HG03175 (cell line): Measurements from ENCODE around the gene RERE.
A peak's percentile ranks its signal among the peaks of the same experiment; 100 is the strongest.

Source experiments
- ATAC-seq: cut with Tn5 transposase; IDR thresholded peaks from one replicate; pipeline ENCODE4 v1.9.1; 2021; ENCODE audit warnings: mild to moderate bottlenecking, moderate library complexity; ENCODE audit not compliant: unreplicated experiment

Gene RERE

DNA sequence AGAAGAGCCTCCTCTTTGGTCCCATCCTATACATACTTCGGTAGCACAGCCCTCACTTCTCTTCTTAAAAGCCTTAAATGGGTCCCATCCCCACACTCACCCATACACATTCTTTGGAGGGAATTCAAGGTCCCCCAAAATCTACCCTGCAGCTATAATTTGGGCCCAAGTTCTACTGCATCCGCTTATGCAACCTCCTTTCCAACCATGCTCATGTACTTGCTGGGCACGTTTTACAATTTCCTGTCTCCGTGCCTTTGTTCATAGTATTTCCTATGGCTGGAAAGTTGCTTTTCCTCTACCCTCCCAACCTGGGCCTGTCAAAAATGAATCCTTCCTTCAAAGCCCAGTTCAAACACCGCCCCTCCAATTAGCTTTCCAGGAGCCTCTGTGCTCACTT, 399.8 kb downstream of the RERE start:
- no peak for ATAC-seq

DNA sequence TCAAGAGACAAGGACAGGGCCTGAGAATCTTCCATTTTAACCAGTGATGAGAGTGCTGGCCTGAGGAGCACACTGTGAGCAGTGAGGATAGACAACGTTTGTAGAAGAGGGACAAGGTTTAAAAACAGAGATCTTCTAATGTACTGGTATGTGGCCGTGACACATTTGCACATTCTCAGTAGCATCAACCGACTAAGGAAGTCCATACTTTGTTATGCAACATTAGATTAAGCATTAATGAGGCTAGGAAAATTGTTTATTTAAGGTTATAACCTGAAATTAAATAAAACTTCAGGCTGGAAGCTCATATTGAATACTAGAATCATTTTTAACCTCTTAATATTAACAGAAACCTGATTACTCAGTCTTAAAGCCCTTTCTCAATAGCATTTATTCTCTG, 400.6 kb downstream of the RERE start:
- ATAC-seq, result no peak

DNA sequence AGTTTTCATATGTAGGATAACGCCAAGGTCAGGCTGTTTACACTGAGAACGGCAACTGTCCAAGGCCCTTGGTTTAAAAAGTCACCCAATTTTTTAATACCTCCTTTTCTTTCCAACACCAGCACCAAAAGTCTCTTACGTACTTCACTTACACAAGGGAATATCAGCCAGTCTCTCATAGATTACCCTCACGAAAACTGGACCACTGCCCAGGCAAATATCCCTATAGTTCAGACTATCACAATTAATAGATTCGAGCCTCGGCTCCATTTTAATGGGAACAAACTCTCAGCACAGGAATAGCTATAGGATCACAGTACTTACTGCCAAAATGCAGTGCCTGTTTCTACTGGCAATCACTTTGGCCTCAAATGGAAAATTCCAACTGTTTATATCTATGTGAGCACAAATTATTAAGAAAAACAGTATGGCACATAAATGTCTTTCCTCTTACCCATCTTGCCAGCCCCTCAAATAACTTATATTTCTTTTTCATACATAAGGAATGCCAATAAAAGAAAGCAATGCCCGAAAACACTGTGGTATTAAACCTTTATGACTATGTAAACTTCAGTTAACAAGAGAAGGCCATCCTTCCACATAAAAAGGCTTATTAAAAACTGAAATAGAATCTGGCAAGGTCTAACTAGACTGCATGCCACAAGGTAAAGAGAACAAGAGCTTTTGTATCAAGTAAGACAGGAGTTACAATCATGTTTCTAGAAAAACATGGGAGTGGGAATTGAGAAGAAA, 401.7 kb downstream of the RERE start:
- ATAC-seq, result no peak

DNA sequence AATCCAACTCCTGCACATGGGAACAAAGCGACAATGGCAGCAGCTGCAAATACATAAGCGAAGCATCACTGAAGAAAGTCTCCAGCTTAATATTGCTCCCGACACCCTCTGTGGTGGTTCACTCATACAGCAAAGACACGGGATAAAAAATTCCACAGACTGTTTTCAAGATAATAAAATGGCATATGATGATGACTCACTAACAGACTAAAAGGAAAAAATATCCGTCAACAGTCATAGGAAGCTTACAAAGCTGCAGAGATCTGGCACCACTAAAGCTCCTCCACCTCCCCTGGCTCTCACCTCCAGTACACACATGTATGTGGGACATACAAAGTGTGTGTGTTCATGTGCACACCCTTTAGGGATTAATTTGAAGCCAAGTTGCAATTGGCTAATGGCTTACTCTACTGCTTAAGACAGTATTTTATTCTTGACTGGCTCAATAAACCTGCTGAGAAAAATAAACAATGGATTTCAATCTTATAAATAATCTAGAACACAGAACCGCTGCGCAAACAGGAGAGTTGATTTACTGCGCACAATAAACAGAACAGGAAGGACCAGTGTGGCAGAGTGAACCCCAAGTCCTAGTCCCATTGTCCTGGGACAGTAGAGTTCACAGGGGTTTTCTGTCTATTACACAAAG, 405.1 kb downstream of the RERE start:
- no peak for ATAC-seq

DNA sequence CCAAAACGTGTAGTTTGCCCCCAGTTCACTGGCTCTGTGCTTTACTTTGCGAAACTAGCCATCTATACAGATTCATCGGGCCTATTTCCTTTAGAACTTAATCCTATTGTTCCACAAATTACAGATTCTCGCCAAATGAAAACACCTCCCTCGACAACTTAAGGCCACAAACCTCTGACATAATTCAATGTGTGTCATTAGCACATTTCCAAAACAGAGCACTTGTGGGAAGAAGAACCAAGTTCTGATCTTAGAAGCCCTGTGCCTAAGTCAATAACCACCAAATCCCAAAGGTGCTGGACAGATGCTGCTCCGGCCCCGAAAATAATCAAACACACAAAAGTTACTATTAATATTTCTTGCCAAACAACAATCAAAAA, 405.6 kb downstream of the RERE start:
- ATAC-seq, result no peak

DNA sequence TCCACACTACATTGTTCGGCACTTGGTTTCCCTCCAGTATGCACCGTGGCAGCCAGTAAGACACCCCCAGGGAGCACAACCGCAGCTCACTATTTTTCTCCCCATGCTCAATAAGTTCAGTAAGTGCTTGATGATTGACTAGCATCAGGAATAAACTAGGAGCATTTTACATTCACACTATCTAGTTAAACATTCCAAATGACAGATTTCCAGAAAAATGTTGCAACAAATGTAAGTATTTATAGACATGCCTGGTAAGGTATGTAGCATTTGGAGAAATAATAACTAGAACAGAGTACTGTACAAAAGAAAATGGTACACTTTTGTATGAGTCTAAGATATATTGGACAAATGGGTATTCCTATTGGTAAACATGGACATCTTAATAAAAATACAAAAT, 406.6 kb downstream of the RERE start:
- ATAC-seq, result no peak

DNA sequence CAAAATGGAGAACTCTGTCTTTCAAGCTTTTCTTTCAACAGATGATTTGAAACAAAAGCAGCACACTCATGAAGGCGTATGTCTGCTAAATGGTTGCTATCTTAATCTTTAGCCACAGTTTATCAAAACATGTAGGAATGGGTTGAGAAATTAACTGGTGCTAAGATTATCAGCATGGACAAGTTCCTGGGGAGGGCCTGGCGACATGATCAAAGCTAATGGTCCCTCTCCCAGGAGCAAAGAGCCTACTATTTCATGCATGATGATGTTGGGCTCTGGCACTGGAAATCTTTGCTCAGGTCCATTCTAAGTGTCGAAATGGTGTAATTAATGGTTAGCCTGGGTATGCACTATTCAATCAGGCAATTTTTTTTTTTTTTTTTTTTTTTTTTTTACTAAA, 407.8 kb downstream of the RERE start:
- no peak for ATAC-seq

DNA sequence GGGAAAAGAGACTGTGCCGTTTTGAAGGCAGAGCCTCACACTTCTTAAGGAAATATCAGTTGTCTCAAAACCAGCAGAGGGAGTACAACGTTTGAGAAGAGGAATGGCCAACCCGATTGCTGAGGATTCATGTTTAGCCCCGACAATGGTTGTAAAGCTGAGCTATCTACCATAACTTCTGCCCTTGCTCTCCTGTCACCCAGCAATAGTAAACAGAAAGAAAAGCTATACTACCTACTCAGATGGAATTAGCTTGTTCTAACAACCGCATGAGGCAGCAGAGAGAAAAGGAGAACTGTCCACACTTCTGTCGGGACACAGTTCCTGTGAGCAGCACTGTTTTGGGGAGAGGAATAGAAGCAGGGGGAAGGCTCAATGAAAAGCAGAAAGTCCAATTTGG, 408.3 kb downstream of the RERE start:
- ATAC-seq, result no peak

DNA sequence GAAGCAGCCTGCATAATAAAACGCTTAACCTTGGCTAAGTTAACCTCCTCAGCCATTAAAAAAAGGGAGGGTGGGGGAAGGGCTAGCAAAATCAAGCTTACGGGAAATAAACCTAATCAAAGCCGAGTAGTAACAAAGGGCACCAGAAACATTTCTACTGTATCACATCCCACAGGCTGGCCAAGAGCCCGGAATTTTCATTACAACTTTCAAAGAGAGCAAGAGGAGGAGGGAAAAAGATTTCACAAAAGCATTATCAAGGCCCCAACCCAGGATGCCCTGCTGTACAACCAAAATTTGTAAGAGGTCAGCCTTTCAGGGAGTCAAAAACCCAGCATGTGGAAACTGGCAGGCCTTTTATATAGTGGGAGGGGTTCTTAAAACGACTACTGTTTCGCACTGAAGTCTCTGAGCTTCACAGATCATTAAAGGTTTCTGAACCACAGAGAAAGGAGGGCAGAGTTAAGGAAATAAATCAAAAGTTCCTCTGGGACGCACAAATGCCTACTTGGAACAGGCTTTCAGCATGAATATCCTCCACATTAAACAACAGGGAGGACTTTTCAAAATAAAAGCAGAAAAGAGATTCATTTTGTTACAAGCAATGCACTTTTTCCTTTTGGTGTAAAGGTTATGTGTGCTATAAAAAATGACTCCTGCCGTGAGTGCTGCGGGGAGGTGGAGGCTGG, 409.1 kb downstream of the RERE start:
- ATAC-seq, result no peak

DNA sequence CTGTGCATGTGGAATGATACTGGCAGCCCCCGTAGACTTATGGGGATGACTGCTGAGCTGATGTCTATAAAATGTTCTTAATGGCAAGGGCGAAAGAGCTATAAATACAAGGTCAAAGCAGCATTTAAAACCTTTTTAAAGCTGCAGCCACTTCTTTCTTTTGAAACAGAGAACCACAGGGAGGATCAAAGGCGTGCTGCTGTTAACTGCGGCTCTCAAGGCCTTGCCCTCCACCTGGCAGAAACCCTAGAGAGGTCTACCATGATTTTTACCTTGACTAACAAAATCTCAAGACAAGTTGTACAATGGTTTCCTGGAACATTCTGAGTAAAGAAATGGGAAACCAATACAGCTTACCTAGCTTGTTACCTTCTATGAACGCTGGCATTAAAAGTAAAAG, 409.8 kb downstream of the RERE start:
- ATAC-seq, result no peak

DNA sequence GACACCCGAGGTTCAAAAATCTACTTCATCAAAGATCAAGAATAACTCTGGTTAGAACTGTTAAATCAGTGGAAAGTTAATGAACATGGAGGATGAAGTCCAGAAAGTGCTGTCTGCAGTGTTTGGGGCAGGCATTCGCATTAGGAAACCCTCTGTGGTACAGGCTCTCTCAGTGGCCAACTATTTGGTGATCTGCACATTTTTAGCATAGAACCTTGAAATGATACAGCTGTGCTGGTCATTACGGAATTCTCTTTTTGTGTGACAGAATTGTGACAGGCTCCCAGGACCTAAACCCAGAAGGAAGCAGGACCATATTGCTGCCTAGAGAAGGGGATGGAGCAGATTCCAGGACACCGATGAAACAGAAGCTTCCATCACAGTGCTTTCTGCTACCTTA, 410.5 kb downstream of the RERE start:
- no peak for ATAC-seq

DNA sequence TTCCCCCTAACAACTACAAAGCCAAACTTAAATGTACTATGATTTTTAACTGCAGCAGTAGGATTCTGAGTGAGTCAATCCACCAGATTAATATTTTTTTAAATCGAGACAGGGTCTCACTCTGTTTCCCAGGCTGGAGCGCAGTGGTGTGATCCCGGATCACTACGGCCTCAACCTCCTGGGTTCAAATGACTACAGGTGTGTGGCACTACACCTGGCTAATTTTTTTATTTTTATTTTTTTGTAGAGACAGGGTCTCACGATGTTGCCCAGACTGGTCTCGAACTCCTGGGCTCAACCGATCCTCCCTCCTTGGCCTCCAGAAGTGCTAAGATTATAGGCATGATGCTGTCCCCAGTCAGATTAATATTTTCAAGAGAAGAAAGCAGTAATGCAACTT, 411.4 kb downstream of the RERE start:
- no peak for ATAC-seq

DNA sequence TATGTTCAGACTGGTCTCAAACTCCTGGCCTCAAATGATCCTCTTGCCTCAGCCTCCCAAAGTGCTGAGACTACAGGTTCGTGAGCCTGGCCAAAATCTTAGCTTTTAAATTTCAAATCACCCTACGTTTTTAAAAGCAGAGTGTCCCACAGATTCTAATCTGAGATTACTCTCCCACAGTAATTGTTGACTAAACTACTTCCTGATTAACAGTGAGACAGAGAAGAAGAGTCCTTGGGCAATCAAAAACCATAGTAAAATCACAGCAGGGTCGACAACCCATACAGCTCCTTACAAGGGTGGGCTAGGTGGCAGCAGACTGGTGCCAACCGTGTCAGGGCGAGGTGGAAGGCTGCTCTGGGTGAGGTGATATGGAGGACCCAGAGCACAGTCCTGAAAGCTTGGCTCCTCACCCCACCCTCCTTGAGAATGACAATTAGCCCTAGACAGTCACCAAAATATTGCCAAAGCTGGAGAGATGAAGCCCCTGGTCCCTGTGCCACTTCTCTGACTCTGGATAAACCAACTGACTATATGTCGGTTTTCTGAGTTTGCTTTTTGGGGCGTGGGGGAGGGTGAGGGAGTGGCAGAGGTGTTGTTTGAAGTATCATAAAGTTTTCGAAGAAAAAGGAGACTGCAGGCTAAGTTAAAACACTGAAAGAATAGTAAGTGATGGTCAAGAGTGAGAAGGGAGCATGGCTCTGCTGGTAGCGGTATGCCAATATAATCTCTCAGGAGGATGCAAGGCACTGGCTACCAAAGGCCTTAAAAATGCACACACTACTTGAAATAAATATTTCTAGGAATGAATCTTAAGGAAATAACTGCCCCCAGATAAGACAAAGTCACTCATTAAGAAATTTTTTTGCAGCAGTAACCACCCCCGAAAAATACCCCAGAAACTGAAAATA, 412.7 kb downstream of the RERE start:
- no peak for ATAC-seq

DNA sequence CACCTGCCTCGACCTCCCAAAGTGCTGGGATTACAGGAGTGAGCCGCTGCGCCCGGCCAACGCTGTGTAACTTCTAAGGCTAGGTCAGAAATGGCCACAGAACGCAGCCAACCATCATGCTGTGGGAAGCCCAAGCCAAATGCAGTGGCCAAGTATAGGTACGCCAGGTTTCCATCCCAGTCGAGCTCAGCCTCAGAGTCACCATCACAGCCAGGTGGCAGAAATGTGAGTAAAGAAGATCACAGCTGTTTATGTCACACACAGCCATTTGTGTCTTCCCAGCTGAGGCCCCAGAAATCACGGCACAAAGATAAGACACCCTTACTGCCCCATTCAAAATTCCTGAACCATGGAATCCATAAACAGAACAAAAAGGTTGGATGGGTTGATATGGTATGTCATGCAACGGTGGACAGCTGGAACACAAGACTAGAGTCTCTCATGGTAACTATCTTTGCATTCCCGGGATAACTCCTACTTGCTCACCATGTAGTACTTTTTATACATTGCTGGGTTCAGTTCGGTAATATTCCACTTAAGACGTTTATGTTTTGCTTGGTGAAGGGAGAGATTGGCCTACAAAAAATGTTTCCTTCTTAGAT, 415.2 kb downstream of the RERE start:
- ATAC-seq, result no peak

DNA sequence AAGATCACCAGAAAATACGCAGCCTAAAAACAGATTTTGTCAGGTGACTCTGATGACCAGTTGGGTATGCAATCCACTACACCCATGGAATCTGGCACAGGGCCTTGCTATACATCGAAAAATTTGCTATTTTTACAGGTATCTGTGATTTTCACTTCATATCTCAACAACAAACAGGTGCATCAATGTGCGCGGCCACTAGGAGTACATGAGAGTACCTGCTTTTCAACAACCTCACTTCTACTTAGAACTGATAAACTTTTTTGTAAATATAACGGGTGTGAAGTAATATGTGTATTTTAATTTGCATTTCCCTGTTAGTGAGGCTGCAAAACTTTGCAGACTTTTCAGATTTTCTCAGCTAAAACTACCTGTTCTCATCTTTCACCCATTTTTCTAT, 418.8 kb downstream of the RERE start:
- no peak for ATAC-seq

DNA sequence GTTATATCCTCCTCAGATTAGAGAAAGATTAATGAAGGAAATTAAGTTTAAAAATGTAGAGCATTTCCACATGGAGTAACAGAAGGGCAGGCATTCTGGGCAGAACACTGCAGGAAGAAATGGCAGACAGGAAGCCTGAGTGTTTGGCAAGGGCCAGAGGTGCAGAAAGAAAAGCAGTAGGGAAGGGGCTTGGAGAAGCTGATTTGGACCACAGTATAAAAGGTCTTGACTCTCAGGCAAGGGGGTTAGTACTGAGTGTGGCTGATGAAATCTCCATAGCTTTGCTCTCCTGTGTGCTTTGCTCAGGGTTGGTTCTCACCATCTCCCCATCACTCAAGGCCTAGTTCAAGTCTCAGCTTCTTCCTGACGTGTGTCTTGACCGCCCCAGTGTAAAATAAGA, 419.4 kb downstream of the RERE start:
- no peak for ATAC-seq

DNA sequence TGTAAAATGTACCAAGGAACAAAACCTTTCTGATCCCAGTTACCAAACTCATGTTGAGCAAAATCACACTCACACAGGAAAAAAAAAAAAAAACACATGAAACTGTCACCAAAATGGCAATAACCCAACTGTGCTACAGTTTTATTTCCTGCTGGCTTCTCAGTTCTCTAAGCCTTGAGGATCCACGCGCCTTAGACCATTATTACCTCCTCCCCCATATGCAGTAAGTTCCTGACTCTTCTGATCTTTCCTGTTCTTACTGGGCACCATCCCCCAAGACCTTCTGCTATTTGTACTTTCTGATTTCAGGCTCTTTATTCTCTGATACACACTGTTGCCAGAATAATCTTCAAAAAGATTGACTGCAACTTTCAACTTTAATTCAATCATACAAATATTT, 419.9 kb downstream of the RERE start:
- peak; percentile 63 for ATAC-seq

DNA sequence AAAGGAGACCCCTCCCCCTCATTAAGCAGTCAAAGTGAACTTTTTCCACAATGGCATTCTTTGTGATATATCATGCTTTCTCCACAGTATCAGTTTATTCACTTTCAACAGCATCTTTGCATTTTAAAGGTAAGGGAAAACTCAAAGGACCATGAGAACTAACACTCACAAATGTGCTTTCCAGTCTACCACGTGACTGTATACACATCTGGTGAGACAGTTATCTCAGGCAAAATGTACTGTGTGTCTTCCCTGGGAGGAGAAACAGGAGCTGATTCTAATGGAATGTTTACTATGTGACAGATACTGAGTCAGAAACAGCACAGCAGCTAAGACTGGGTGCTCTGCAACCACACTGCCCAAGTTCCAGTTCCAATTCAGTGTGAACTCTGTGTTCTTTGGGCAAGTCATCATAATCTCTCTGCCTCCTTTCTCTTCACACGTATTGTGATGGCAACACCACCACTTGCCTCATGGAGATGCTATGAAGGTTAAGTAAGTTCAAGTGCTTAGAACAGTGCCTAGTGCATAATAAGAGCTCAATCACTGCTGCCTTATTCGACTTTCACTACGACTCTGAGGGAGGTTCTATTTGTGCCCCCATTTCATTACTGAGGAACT, 420.5 kb downstream of the RERE start:
- ATAC-seq, result peak; percentile 58

DNA sequence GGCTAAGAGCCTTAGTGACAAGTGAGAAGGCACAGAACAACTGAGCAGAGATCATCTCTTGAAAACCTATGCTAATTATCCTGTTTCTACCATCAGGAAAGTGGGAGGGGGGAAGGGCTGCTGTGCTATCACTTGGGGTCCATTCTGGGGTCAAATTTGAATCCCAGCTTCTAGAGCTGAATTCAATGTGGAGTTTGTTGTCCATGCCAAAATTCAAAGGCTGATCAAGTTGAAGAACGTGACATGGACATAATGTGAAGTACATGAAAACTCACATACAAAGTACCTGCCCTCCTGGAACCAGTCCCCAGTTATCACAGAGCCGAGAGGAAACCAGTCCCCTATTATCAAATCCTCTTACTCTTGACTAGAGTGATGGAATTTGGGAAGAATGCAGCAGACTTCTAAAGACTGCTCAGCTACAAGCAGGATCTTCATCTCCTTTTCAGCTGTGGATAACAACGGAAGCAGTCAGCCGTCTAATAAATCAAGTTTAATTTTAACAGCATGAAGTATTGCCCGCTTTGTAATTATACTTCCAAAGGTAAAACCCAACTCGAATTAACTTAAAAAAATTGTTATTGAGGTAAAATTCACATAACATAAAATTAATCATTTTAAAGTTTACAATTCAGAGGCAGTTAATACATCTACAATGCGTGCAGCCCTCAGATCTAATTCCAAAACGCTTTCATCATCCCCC, 421.2 kb downstream of the RERE start:
- no peak for ATAC-seq

DNA sequence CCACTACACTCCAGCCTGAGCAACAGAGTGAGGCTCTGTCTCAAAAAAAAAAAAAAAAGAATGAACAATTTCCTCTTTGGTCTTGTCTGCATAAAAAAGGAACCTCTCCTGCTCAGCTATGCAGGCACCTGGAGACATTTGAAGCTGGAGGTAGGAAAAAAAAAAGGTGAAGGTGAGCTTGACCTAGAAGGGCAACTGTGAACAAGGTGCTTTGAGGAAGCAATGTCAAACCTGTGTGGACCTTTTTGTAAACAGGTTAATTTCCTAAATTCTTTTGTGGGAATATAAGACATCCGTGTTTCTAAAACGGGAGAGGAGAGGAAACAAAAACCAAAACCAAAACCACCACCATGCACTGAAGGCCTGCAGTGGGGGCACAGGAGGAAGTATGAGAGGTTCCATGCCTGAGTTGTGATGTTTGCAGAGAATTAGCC, 422.0 kb downstream of the RERE start:
- no peak for ATAC-seq
